ENCODE data around the gene PPM1J. TPM values are rescaled to one million over a fixed set of nuclear protein-coding genes. Genes with fewer than 3 reads are reported as not detected.

PPM1J gene
- total and polyA plus RNA-seq, 4 donors, result 3.7 to 7.1 (median 4.3) TPM; not detected in 1

DNA sequence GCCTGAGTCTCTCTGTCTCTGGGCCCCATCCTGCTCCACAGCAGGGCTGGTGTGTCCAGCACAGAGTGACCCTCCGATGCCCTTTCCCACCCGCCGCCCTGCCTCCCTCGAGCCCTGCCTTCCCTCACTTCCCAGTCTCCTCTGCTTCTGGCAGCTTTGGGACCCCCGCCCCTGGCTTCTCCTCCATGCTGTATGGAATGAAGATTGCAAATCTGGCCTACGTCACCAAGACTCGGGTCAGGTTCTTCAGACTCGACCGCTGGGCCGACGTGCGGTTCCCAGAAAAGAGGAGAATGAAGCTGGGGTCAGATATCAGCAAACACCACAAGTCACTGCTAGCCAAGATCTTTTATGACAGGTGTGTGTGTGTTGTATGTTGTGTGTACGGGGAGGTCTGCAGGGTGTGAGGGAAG, 26.3 kb downstream of the PPM1J start:
- H3K27me3 ChIP-seq (ENCODE audit: control insufficient read depth in 1 of 2, insufficient read depth in 2 of 2, low read length in 1 of 2), result no peaks in the 10 kb centered on the region
- no peak for ATAC-seq (ENCODE audit: low FRiP score)
- intact Hi-C loops (cut with DNase I), result no loop called here
- 79 to 80% methylated on average over 13 of the region's 13 CpGs for WGBS, 2 donors
- peaks cover 0 to 6% of the 10 kb centered on the region in 2 donors for H3K36me3 ChIP-seq (ENCODE audit: control insufficient read depth in 1 of 2, insufficient read depth in 2 of 2, low read length in 1 of 2)
- H3K4me3 ChIP-seq (ENCODE audit: low read length in 2 of 2), result no peak overlapping the region
- DNase-seq, result peak in 1 of 2 donors; percentile 53
- H3K9me3 ChIP-seq (ENCODE audit: control insufficient read depth, low read length), result no peaks in the 10 kb centered on the region
- no peaks in the 10 kb centered on the region for H3K4me1 ChIP-seq (ENCODE audit: control insufficient read depth in 1 of 2, insufficient read depth in 2 of 2, low read length in 2 of 2)
- H3K27ac ChIP-seq (ENCODE audit: low read depth in 1 of 2, low read length in 2 of 2), result no peak overlapping the region

- Histone ChIP-seq H3K9me3 (ENCODE audit: control insufficient read depth, low read length) (no peaks in the 10 kb centered on the region), H3K4me1 (ENCODE audit: control insufficient read depth in 1 of 2, insufficient read depth in 2 of 2, low read length in 2 of 2) (no peaks in the 10 kb centered on the region), H3K36me3 (ENCODE audit: control insufficient read depth in 1 of 2, insufficient read depth in 2 of 2, low read length in 1 of 2) (peaks cover 0 to 6% of the 10 kb centered on the region in 2 donors), H3K27ac (ENCODE audit: low read depth in 1 of 2, low read length in 2 of 2) (no peak overlapping the region), H3K4me3 (ENCODE audit: low read length in 2 of 2) (no peak overlapping the region), H3K27me3 (ENCODE audit: control insufficient read depth in 1 of 2, insufficient read depth in 2 of 2, low read length in 1 of 2) (no peaks in the 10 kb centered on the region)
- no peak for ATAC-seq (ENCODE audit: low FRiP score)
- 86 to 89% methylated on average over 13 of the region's 13 CpGs for WGBS, 2 donors
- no peak for DNase-seq
- intact Hi-C loops (cut with DNase I), result no loop called here
These were observed 27.2 kb downstream of the PPM1J start for GRCh38 chr1:112687785-112688496.

- Histone ChIP-seq H3K27ac (ENCODE audit: low read depth in 1 of 2, low read length in 2 of 2) (no peak overlapping the region), H3K27me3 (ENCODE audit: control insufficient read depth in 1 of 2, insufficient read depth in 2 of 2, low read length in 1 of 2) (no peaks in the 10 kb centered on the region), H3K4me3 (ENCODE audit: low read length in 2 of 2) (no peak overlapping the region), H3K36me3 (ENCODE audit: control insufficient read depth in 1 of 2, insufficient read depth in 2 of 2, low read length in 1 of 2) (peaks cover 0 to 5% of the 10 kb centered on the region in 2 donors), H3K9me3 (ENCODE audit: control insufficient read depth, low read length) (no peaks in the 10 kb centered on the region), H3K4me1 (ENCODE audit: control insufficient read depth in 1 of 2, insufficient read depth in 2 of 2, low read length in 2 of 2) (no peaks in the 10 kb centered on the region)
- 83 to 89% methylated on average over 4 of the region's 4 CpGs for WGBS, 2 donors
- ATAC-seq (ENCODE audit: low FRiP score), result no peak
- DNase-seq, result no peak
- intact Hi-C loops (cut with DNase I), result no loop called here
These were observed 27.8 kb downstream of the PPM1J start for GRCh38 chr1:112687361-112687760.

DNA sequence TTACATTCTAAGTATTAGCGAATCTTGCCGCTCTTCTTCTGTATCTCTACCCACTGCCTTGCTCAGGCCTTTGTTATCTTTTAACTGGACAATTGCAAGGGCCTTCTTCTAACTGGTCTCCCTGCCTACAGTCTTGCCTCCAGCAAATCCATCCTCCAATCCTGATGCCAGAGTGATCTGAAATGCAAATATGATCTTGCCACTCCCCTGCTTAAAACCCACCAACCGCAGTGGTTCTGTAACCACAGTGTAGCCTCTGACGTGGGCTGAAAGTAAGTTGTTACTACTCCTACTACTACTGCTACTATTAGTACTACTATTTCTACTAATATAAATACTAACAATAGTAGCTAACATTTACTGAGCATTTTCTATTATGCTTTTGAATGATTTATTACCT, 28.3 kb downstream of the PPM1J start:
- H3K9me3 ChIP-seq (ENCODE audit: control insufficient read depth, low read length), result no peaks in the 10 kb centered on the region
- intact Hi-C loops (cut with DNase I), result no loop called here
- H3K27ac ChIP-seq (ENCODE audit: low read depth in 1 of 2, low read length in 2 of 2), result no peak overlapping the region
- H3K36me3 ChIP-seq (ENCODE audit: control insufficient read depth in 1 of 2, insufficient read depth in 2 of 2, low read length in 1 of 2), result peaks cover 0 to 5% of the 10 kb centered on the region in 2 donors
- 91 to 92% methylated on average over 4 of the region's 4 CpGs for WGBS, 2 donors
- no peaks in the 10 kb centered on the region for H3K4me1 ChIP-seq (ENCODE audit: control insufficient read depth in 1 of 2, insufficient read depth in 2 of 2, low read length in 2 of 2)
- no peak overlapping the region for H3K4me3 ChIP-seq (ENCODE audit: low read length in 2 of 2)
- ATAC-seq (ENCODE audit: low FRiP score) (no peak), DNase-seq (no peak)
- H3K27me3 ChIP-seq (ENCODE audit: control insufficient read depth in 1 of 2, insufficient read depth in 2 of 2, low read length in 1 of 2), result no peaks in the 10 kb centered on the region

GRCh38 chr1:112686417-112686816, 28.7 kb downstream of the PPM1J start:
- Histone ChIP-seq H3K4me1 (ENCODE audit: control insufficient read depth in 1 of 2, insufficient read depth in 2 of 2, low read length in 2 of 2) (no peaks in the 10 kb centered on the region), H3K36me3 (ENCODE audit: control insufficient read depth in 1 of 2, insufficient read depth in 2 of 2, low read length in 1 of 2) (peaks cover 0 to 2% of the 10 kb centered on the region in 2 donors), H3K27ac (ENCODE audit: low read depth in 1 of 2, low read length in 2 of 2) (no peak overlapping the region), H3K9me3 (ENCODE audit: control insufficient read depth, low read length) (no peaks in the 10 kb centered on the region), H3K4me3 (ENCODE audit: low read length in 2 of 2) (no peak overlapping the region), H3K27me3 (ENCODE audit: control insufficient read depth in 1 of 2, insufficient read depth in 2 of 2, low read length in 1 of 2) (no peaks in the 10 kb centered on the region)
- 58 to 62% methylated on average over 3 of the region's 3 CpGs for WGBS, 2 donors
- DNase-seq (no peak), ATAC-seq (ENCODE audit: low FRiP score) (no peak)
- intact Hi-C loops (cut with DNase I), result no loop called here

DNA sequence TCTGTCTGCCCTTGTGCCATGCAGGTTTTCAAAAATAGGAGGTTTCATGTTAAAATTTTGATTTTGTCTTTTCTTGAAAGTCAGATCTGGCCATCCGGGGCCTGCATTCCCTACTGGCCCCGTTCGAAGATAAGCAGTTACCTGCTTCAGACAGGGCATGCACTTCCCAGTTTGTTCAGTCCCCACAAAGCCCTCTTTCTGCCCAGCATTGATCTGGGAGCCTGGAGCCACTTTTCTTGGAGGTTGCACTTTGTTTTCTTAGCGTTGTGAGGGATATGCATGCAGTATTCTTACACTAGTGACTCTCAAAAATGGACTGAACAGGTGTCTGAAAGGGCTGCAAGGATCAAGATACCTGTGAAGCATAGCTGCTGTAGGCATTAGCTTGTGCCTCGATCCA, 29.2 kb downstream of the PPM1J start:
- 89 to 91% methylated on average over 5 of the region's 5 CpGs for WGBS, 2 donors
- DNase-seq (no peak), ATAC-seq (ENCODE audit: low FRiP score) (no peak)
- H3K36me3 ChIP-seq (ENCODE audit: control insufficient read depth in 1 of 2, insufficient read depth in 2 of 2, low read length in 1 of 2), result peaks cover 0 to 2% of the 10 kb centered on the region in 2 donors
- intact Hi-C loops (cut with DNase I), result no loop called here
- no peak overlapping the region for H3K4me3 ChIP-seq (ENCODE audit: low read length in 2 of 2)
- no peaks in the 10 kb centered on the region for H3K9me3 ChIP-seq (ENCODE audit: control insufficient read depth, low read length)
- no peaks in the 10 kb centered on the region for H3K4me1 ChIP-seq (ENCODE audit: control insufficient read depth in 1 of 2, insufficient read depth in 2 of 2, low read length in 2 of 2)
- no peak overlapping the region for H3K27ac ChIP-seq (ENCODE audit: low read depth in 1 of 2, low read length in 2 of 2)
- no peaks in the 10 kb centered on the region for H3K27me3 ChIP-seq (ENCODE audit: control insufficient read depth in 1 of 2, insufficient read depth in 2 of 2, low read length in 1 of 2)

DNA sequence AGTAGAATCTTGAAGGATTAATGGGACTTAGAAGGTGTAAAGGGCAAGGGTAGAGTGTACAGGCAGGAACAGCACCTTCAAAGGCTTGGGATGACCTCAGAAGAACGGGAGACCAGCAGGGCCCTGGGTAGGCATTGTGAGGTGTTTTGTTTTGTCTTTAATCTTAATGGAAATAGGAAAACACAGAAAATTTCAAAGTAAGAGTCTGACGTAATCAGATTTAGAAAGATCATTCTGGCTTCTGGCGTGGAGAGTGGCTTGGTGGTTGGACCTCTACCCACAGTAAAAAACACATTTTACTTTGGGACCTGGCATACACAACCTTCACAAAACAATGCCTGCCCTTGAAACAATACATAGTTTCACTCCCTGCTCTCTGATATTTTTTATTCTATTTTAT, 36.5 kb downstream of the PPM1J start:
- intact Hi-C loops (cut with DNase I), result no loop called here
- no peak for ATAC-seq (ENCODE audit: low FRiP score)
- Histone ChIP-seq H3K36me3 (ENCODE audit: control insufficient read depth in 1 of 2, insufficient read depth in 2 of 2, low read length in 1 of 2) (no peaks in the 10 kb centered on the region), H3K4me1 (ENCODE audit: control insufficient read depth in 1 of 2, insufficient read depth in 2 of 2, low read length in 2 of 2) (no peaks in the 10 kb centered on the region), H3K27me3 (ENCODE audit: control insufficient read depth in 1 of 2, insufficient read depth in 2 of 2, low read length in 1 of 2) (no peaks in the 10 kb centered on the region), H3K4me3 (ENCODE audit: low read length in 2 of 2) (no peak overlapping the region), H3K27ac (ENCODE audit: low read depth in 1 of 2, low read length in 2 of 2) (no peak overlapping the region), H3K9me3 (ENCODE audit: control insufficient read depth, low read length) (no peaks in the 10 kb centered on the region)
- no peak for DNase-seq
- WGBS, 2 donors, result 82 to 85% methylated on average over 3 of the region's 3 CpGs

DNA sequence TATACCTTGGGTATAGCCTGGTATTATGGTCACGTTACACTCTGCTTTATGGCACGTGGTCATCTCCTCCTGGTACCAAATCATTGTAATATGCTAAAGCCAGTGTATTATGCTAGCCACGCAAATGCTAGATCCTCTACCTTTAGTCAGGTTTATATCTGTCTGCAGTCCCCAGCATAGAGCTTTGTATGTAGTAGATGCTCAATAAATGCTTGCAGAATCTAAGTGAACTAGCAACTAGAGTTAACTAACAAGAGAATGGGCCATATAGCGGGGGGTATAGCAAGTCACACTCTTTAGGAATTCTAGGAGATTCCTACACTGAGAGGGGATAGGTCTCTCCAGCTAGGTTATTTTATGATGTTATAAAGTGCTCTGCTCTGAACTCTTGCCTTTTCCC, 37.6 kb downstream of the PPM1J start:
- no peak overlapping the region for H3K4me3 ChIP-seq (ENCODE audit: low read length in 2 of 2)
- peak overlapping the region in 1 of 2 donors; percentile 16 for H3K27ac ChIP-seq (ENCODE audit: low read depth in 1 of 2, low read length in 2 of 2)
- DNase-seq (no peak), ATAC-seq (ENCODE audit: low FRiP score) (no peak)
- WGBS, 2 donors, result 96 to 97% methylated on average over 4 of the region's 4 CpGs
- no peaks in the 10 kb centered on the region for H3K9me3 ChIP-seq (ENCODE audit: control insufficient read depth, low read length)
- intact Hi-C loops (cut with DNase I), result no loop called here
- H3K27me3 ChIP-seq (ENCODE audit: control insufficient read depth in 1 of 2, insufficient read depth in 2 of 2, low read length in 1 of 2), result no peaks in the 10 kb centered on the region
- H3K36me3 ChIP-seq (ENCODE audit: control insufficient read depth in 1 of 2, insufficient read depth in 2 of 2, low read length in 1 of 2), result no peaks in the 10 kb centered on the region
- H3K4me1 ChIP-seq (ENCODE audit: control insufficient read depth in 1 of 2, insufficient read depth in 2 of 2, low read length in 2 of 2), result no peaks in the 10 kb centered on the region

- Histone ChIP-seq H3K27me3 (ENCODE audit: control insufficient read depth in 1 of 2, insufficient read depth in 2 of 2, low read length in 1 of 2) (no peaks in the 10 kb centered on the region), H3K27ac (ENCODE audit: low read depth in 1 of 2, low read length in 2 of 2) (no peak overlapping the region), H3K4me3 (ENCODE audit: low read length in 2 of 2) (no peak overlapping the region), H3K4me1 (ENCODE audit: control insufficient read depth in 1 of 2, insufficient read depth in 2 of 2, low read length in 2 of 2) (no peaks in the 10 kb centered on the region), H3K36me3 (ENCODE audit: control insufficient read depth in 1 of 2, insufficient read depth in 2 of 2, low read length in 1 of 2) (peaks cover 0 to 3% of the 10 kb centered on the region in 2 donors), H3K9me3 (ENCODE audit: control insufficient read depth, low read length) (no peaks in the 10 kb centered on the region)
- DNase-seq (no peak), ATAC-seq (ENCODE audit: low FRiP score) (no peak)
- intact Hi-C loops (cut with DNase I), result no loop called here
- WGBS, 2 donors, result 96 to 99% methylated on average over 3 of the region's 3 CpGs
These were observed 38.6 kb downstream of the PPM1J start for GRCh38 chr1:112676543-112676942.

All from aorta (tissue), 5 donors.